Measurements from ENCODE around the gene COQ9. TPM values are rescaled to one million over a fixed set of nuclear protein-coding genes. Genes with fewer than 3 reads are reported as not detected.
"Not testable (repeated sequence)": the region's sequence is repeated elsewhere in the genome, so short reads cannot be mapped to it uniquely, and the experiment has no call there.

COQ9 gene
- total RNA-seq, 1 donor from 2014 or later: 35.7 TPM

- Histone ChIP-seq H3K4me3 (no peak overlapping the region), H3K27ac (no peak overlapping the region), H3K9me3 (no peaks in the 10 kb centered on the region), H3K36me3 (no peaks in the 10 kb centered on the region), H3K4me1 (no peaks in the 10 kb centered on the region), H3K27me3 (no peaks in the 10 kb centered on the region)
- intact Hi-C loops (cut with DNase I): no loop called here
- TF ChIP-seq CTCF (IDR thresholded peaks at IDR 0.05): no peak
- DNase-seq (ENCODE audit: low spot score in 2 of 2): no peak
Measured at GRCh38 chr16:57493767-57494166, 46.5 kb downstream of the COQ9 start.

- TF ChIP-seq CTCF (IDR thresholded peaks at IDR 0.05): no peak
- H3K4me1 ChIP-seq: no peaks in the 10 kb centered on the region
- no peaks in the 10 kb centered on the region for H3K9me3 ChIP-seq
- no peaks in the 10 kb centered on the region for H3K27me3 ChIP-seq
- H3K27ac ChIP-seq: no peak overlapping the region
- intact Hi-C loops (cut with DNase I): no loop called here
- no peaks in the 10 kb centered on the region for H3K36me3 ChIP-seq
- no peak for DNase-seq (ENCODE audit: low spot score in 2 of 2)
- H3K4me3 ChIP-seq: no peak overlapping the region
Measured at GRCh38 chr16:57497121-57497520, 49.8 kb downstream of the COQ9 start.

GRCh38 chr16:57498031-57498430, 50.8 kb downstream of the COQ9 start:
- DNase-seq (ENCODE audit: low spot score in 2 of 2): no peak
- Histone ChIP-seq H3K9me3 (no peaks in the 10 kb centered on the region), H3K4me3 (no peak overlapping the region), H3K27ac (no peak overlapping the region), H3K27me3 (no peaks in the 10 kb centered on the region), H3K36me3 (no peaks in the 10 kb centered on the region), H3K4me1 (no peaks in the 10 kb centered on the region)
- TF ChIP-seq CTCF (IDR thresholded peaks at IDR 0.05): no peak
- intact Hi-C loops (cut with DNase I): no loop called here

GRCh38 chr16:57499941-57500340, 52.7 kb downstream of the COQ9 start:
- H3K27ac ChIP-seq; intact Hi-C loops (cut with DNase I); H3K27me3 ChIP-seq; H3K4me3 ChIP-seq; H3K9me3 ChIP-seq; H3K4me1 ChIP-seq; H3K36me3 ChIP-seq; DNase-seq (ENCODE audit: low spot score in 2 of 2): not testable (repeated sequence)

- no peaks in the 10 kb centered on the region for H3K4me1 ChIP-seq
- H3K36me3 ChIP-seq: no peaks in the 10 kb centered on the region
- DNase-seq (ENCODE audit: low spot score in 2 of 2): no peak
- H3K9me3 ChIP-seq: no peaks in the 10 kb centered on the region
- no peak overlapping the region for H3K4me3 ChIP-seq
- no peaks in the 10 kb centered on the region for H3K27me3 ChIP-seq
- intact Hi-C loops (cut with DNase I): no loop called here
- H3K27ac ChIP-seq: no peak overlapping the region
- TF ChIP-seq CTCF (IDR thresholded peaks at IDR 0.05): no peak
Measured at GRCh38 chr16:57500578-57501111, 53.4 kb downstream of the COQ9 start.

- TF ChIP-seq CTCF (IDR thresholded peaks at IDR 0.05): no peak
- no peak for DNase-seq (ENCODE audit: low spot score in 2 of 2)
- no peak overlapping the region for H3K27ac ChIP-seq
Measured at GRCh38 chr16:57501492-57501891, 54.2 kb downstream of the COQ9 start.

More at GRCh38 chr16:57501492-57501891, 54.2 kb downstream of the COQ9 start:
- H3K4me3 ChIP-seq: no peak overlapping the region
- intact Hi-C loops (cut with DNase I): no loop called here
- H3K9me3 ChIP-seq: no peaks in the 10 kb centered on the region
- no peaks in the 10 kb centered on the region for H3K36me3 ChIP-seq
- no peaks in the 10 kb centered on the region for H3K4me1 ChIP-seq
- no peaks in the 10 kb centered on the region for H3K27me3 ChIP-seq

All from ascending aorta (tissue), 2 donors.